Loucy (cell line): ENCODE data around the gene SAMD5.

ENCODE experiments used
- CTCF ChIP-seq: fragments of 200-600 bp; sonication (generic); conservative IDR thresholded peaks from 2 replicates; pipeline ENCODE4 v1.5.1; 2014; ENCODE audit warnings: mild to moderate bottlenecking, antibody characterized with exemption, low read length
- EZH2phosphoT487 ChIP-seq: fragments of 200-600 bp; IDR thresholded peaks from 2 replicates; pipeline ENCODE4 v1.6.1; 2018; ENCODE audit warnings: antibody characterized with exemption, mild to moderate bottlenecking, moderate library complexity, borderline replicate concordance

- TF ChIP-seq EZH2phosphoT487 (no peak), CTCF (no peak)
Observed at GRCh38 chr6:147540075-147540474, 31.6 kb downstream of the SAMD5 start.
